A549 (cell line): ENCODE data around the gene DRD2. TPM values are rescaled to one million over a fixed set of nuclear protein-coding genes. Genes with fewer than 3 reads are reported as not detected.

Experiments used
- ATAC-seq, 2 experiments: fragments of 200-7000 bp in 1 of 2; fragments of >200 bp in 1 of 2; cut with Nextera tagmentation in 1 of 2; cut with Tn5 transposase in 1 of 2; 3 replicates each; pipeline versions ENCODE4 v1.8.0 to v1.9.1; 2018 to 2020; ENCODE audit warnings: mild to moderate bottlenecking in 1 of 2, moderate library complexity in 1 of 2
- CTCF ChIA-PET: fragments of 300-600 bp; sonication (Branson Sonifier 250); formaldehyde crosslinking; extraction: SDS; loops from one replicate; lab custom pipeline; 2021; ENCODE audit warnings: antibody characterized with exemption, inconsistent platforms; lab: Yijun Ruan, JAX
- POLR2A ChIA-PET: fragments of 350-600 bp; formaldehyde crosslinking; extraction: SDS; loops from one replicate; lab custom pipeline; 2021; ENCODE audit warnings: antibody characterized with exemption, inconsistent platforms; lab: Yijun Ruan, JAX
- DNase-seq, 2 experiments: peaks; one replicate each; pipeline versions ENCODE4 v3.0.0 to v3.0.0-alpha.2; 2011 to 2016; ENCODE audit warnings: low read depth in 1 of 2, low spot score in 1 of 2
- FAIRE-seq: peaks from 2 replicates; lab custom pipeline; 2011; peaks lifted over from hg19 to GRCh38; lab: Jason Lieb, UNC
- H3K27ac ChIP-seq, 2 experiments: fragments of >200 bp; sonication (Bioruptor Twin); formaldehyde crosslinking; 3 replicates each; pipeline ENCODE4 v1.5.1; 2016 to 2017
- H3K4me1 ChIP-seq: fragments of >200 bp; sonication (Bioruptor Twin); formaldehyde crosslinking; 3 replicates; pipeline ENCODE4 v1.6.1; 2016
- H3K4me2 ChIP-seq: fragments of >200 bp; sonication (Bioruptor Twin); formaldehyde crosslinking; 3 replicates; pipeline ENCODE4 v1.6.1; 2016
- H3K4me3 ChIP-seq: fragments of >200 bp; sonication (Bioruptor Twin); formaldehyde crosslinking; 3 replicates; pipeline ENCODE4 v1.5.1; 2016
- H3K9me3 ChIP-seq: fragments of >200 bp; sonication (Bioruptor Twin); formaldehyde crosslinking; 3 replicates; pipeline ENCODE4 v1.6.1; 2016
- ATOH8 ChIP-seq: fragments of 250-450 bp; sonication (Bioruptor Pico); IDR thresholded peaks from 2 replicates; pipeline ENCODE4 v1.5.0; 2020; ENCODE audit warnings: low read depth, mild to moderate bottlenecking, moderate library complexity
- BCL3 ChIP-seq: fragments of >200 bp; sonication (Bioruptor Twin); formaldehyde crosslinking; IDR thresholded peaks from 3 replicates; pipeline ENCODE4 v1.6.1; 2016
- BHLHE40 ChIP-seq: IDR thresholded peaks from 2 replicates; pipeline ENCODE4 v1.6.1; 2012; ENCODE audit warnings: low read depth, low read length, inconsistent platforms
- CHD4 ChIP-seq: fragments of 200-600 bp; sonication (generic); IDR thresholded peaks from 2 replicates; pipeline ENCODE4 v1.6.1; 2016; ENCODE audit warnings: antibody characterized with exemption, mild to moderate bottlenecking, borderline replicate concordance
- EHF ChIP-seq: fragments of 250-450 bp; sonication (Bioruptor Pico); IDR thresholded peaks from 2 replicates; pipeline ENCODE4 v1.5.0; 2020; ENCODE audit warnings: mild to moderate bottlenecking
- EHMT2 ChIP-seq: fragments of 200-600 bp; sonication (generic); IDR thresholded peaks from 2 replicates; pipeline ENCODE4 v1.6.1; 2016; ENCODE audit warnings: antibody characterized with exemption, low read depth, mild to moderate bottlenecking, moderate library complexity
- ELK1 ChIP-seq: fragments of 150-350 bp; IDR thresholded peaks from 2 replicates; pipeline ENCODE4 v1.6.1; 2014; ENCODE audit warnings: low read depth, mild to moderate bottlenecking, low read length
- ESRRA ChIP-seq: fragments of 150-350 bp; IDR thresholded peaks from 2 replicates; pipeline ENCODE4 v1.6.1; 2014; ENCODE audit warnings: mild to moderate bottlenecking, low read length, borderline replicate concordance
- HDAC2 ChIP-seq: fragments of 200-600 bp; sonication (generic); IDR thresholded peaks from 2 replicates; pipeline ENCODE4 v1.6.1; 2016
- HOXA7 ChIP-seq: fragments of 250-450 bp; sonication (Bioruptor Pico); IDR thresholded peaks from 2 replicates; pipeline ENCODE4 v1.5.0; 2020; ENCODE audit warnings: mild to moderate bottlenecking, moderate library complexity
- HOXB13 ChIP-seq: fragments of 250-450 bp; sonication (Bioruptor Pico); IDR thresholded peaks from 2 replicates; pipeline ENCODE4 v1.5.0; 2020; ENCODE audit warnings: low read depth, mild to moderate bottlenecking, moderate library complexity
- JUNB ChIP-seq: fragments of >200 bp; sonication (Bioruptor Twin); formaldehyde crosslinking; IDR thresholded peaks from 2 replicates; pipeline ENCODE4 v1.6.1; 2016
- MAZ ChIP-seq: fragments of 150-350 bp; IDR thresholded peaks from 2 replicates; pipeline ENCODE4 v1.6.1; 2014; ENCODE audit warnings: antibody characterized with exemption, low read depth, low read length, borderline replicate concordance
- MYC ChIP-seq: IDR thresholded peaks from 2 replicates; pipeline ENCODE4 v1.6.1; 2012; ENCODE audit warnings: mild to moderate bottlenecking, inconsistent platforms, low read length, improper control_type of control experiment, borderline replicate concordance
- RAD21 ChIP-seq, 2 experiments: fragments of >200 bp in 1 of 2; sonication (Bioruptor Twin) in 1 of 2; formaldehyde crosslinking in 1 of 2; IDR thresholded peaks in 1 of 2; conservative IDR thresholded peaks in 1 of 2; 2 replicates in 1 of 2; 3 replicates in 1 of 2; pipeline ENCODE4 v1.6.1; 2012 to 2018; ENCODE audit warnings: inconsistent platforms in 1 of 2
- RARB ChIP-seq: fragments of 250-450 bp; sonication (Bioruptor Pico); IDR thresholded peaks from 2 replicates; pipeline ENCODE4 v1.8.0; 2021; ENCODE audit warnings: mild to moderate bottlenecking, moderate library complexity
- RNF2 ChIP-seq: fragments of 200-600 bp; sonication (generic); IDR thresholded peaks from 2 replicates; pipeline ENCODE4 v1.6.1; 2016; ENCODE audit warnings: low read depth, mild to moderate bottlenecking, antibody characterized with exemption, moderate library complexity, borderline replicate concordance
- SREBF2 ChIP-seq: fragments of 450-650 bp; IDR thresholded peaks from 2 replicates; pipeline ENCODE4 v1.6.1; 2014; ENCODE audit warnings: mild to moderate bottlenecking, moderate library complexity
- ZNF302 ChIP-seq: fragments of 250-450 bp; sonication (Bioruptor Pico); IDR thresholded peaks from 2 replicates; pipeline ENCODE4 v1.9.0; 2021; ENCODE audit warnings: inconsistent platforms, mild to moderate bottlenecking, moderate library complexity
- ZSCAN20 ChIP-seq: fragments of 250-450 bp; sonication (Bioruptor Pico); IDR thresholded peaks from 2 replicates; pipeline ENCODE4 v1.8.0; 2022; ENCODE audit warnings: mild to moderate bottlenecking, moderate library complexity
- WGBS: methylation state at CpG from one replicate; pipeline ENCODE4 v1.1.6; 2017; ENCODE audit errors: missing lambda C conversion rate; 5-methylcytosine and 5-hydroxymethylcytosine counted together
- polyA plus RNA-seq, 4 experiments: library from polyadenylated mRNA; depleted of rRNA in 3 of 4; stranded (reverse); fragments of >200 nt; fragmentation: RNase III in 1 of 4; extraction: RNeasy Plus Mini Kit Qiagen cat#74134 plus additional on column Dnase treatment in 1 of 4; gene quantifications; 2 replicates in 3 of 4; 3 replicates in 1 of 4; pipeline ENCODE4 v1.2.3, GENCODE V29; 2011 to 2017
- TF ChIP-seq, protein P1 (sequence below): IDR thresholded peaks from 2 replicates; pipeline ENCODE4 v1.6.1; 2012

Gene DRD2
- polyA plus RNA-seq, 2 of the 4 experiments (the other 2 are of a cell fraction), result not detected

DNA sequence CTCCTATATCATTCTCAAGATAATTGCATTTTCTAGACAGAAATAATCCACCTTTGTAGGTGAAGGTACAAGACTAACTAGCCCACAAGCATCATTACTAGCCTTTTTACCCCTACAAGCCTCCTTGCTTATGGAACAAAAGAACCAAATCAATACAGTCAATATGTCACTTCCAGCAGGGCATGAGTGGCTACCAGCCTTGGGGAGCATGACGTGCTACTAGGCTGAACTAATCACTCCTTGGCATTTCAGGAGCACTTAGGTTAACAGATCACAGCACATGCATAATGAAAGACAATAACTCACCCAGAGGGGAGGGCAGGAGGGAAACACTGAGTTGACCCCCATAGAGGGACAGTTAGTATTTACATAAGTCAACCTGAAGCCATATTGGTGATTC, 2.7 kb downstream of the DRD2 start:
- peaks cover 4% of the 10 kb centered on the region; the same call in 1 of the 3 replicates for H3K4me1 ChIP-seq
- no peaks in the 10 kb centered on the region for H3K9me3 ChIP-seq
- no peak for FAIRE-seq
- TF ChIP-seq RAD21 (conservative IDR thresholded peaks at IDR 0.05 in 1 of 2, IDR thresholded peaks at IDR 0.05 in 1 of 2) (no peak), MYC (no peak), EHF (no peak), EHMT2 (no peak)
- ChIA-PET POLR2A (no interaction called here), CTCF (no interaction called here)
- H3K27ac ChIP-seq, result no peak overlapping the region
- DNase-seq, result no peak
- whole genome bisulfite sequencing, result 0% methylated on average over 1 of the region's 1 CpG
- no peak overlapping the region for H3K4me2 ChIP-seq
- no peak overlapping the region for H3K4me3 ChIP-seq
- ATAC-seq, result no peak

- Histone ChIP-seq H3K4me3 (no peak overlapping the region), H3K9me3 (no peaks in the 10 kb centered on the region), H3K27ac (no peak overlapping the region)
- CTCF ChIA-PET, result no interaction called here
- FAIRE-seq, result no peak
- DNase-seq, result no peak
- POLR2A ChIA-PET, result no interaction called here
- TF ChIP-seq ZSCAN20 (no peak), HOXA7 (no peak), SREBF2 (no peak), ZNF302 (CRISPR knock-in tag) (no peak), BHLHE40 (no peak), ATOH8 (no peak), HOXB13 (CRISPR knock-in tag) (no peak), HDAC2 (no peak), MAZ (no peak), JUNB (no peak), ELK1 (no peak), BCL3 (no peak), RNF2 (no peak), ESRRA (no peak), RAD21 (conservative IDR thresholded peaks at IDR 0.05 in 1 of 2, IDR thresholded peaks at IDR 0.05 in 1 of 2) (no peak), RARB (CRISPR knock-in tag) (no peak), CHD4 (no peak)
- TF ChIP-seq, protein P1, sequence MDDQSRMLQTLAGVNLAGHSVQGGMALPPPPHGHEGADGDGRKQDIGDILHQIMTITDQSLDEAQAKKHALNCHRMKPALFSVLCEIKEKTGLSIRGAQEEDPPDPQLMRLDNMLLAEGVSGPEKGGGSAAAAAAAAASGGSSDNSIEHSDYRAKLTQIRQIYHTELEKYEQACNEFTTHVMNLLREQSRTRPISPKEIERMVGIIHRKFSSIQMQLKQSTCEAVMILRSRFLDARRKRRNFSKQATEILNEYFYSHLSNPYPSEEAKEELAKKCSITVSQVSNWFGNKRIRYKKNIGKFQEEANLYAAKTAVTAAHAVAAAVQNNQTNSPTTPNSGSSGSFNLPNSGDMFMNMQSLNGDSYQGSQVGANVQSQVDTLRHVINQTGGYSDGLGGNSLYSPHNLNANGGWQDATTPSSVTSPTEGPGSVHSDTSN, result no peak
- TF ChIP-seq, all 56 proteins: peak for 0
- ATAC-seq, result no peak
- WGBS, result 23% methylated on average over 4 of the region's 5 CpGs
- Histone ChIP-seq H3K4me2 (no peak overlapping the region), H3K4me1 (peaks cover 4% of the 10 kb centered on the region; the same call in 1 of the 3 replicates)
Observed at GRCh38 chr11:113470233-113470632, 5.0 kb downstream of the DRD2 start.
